Neuronal stem cell (in vitro differentiated cells): Measurements from ENCODE around the gene SLC31A1.

Experiments
- DNase-seq: peaks from one replicate; pipeline ENCODE4 v3.0.0-alpha.2; 2013; ENCODE audit warnings: low spot score
- H2AFZ ChIP-seq: one replicate; pipeline ENCODE4 v1.6.1; 2013; ENCODE audit warnings: mild to moderate bottlenecking, low read length, inconsistent platforms
- H2AK5ac ChIP-seq: 2 replicates; pipeline ENCODE4 v1.6.1; 2013; ENCODE audit warnings: low read depth, mild to moderate bottlenecking, inconsistent platforms, low read length, moderate library complexity, mixed read lengths
- H2BK120ac ChIP-seq: 2 replicates; pipeline ENCODE4 v1.6.1; 2013; ENCODE audit warnings: low read depth, mild to moderate bottlenecking, inconsistent platforms, low read length, moderate library complexity, mixed read lengths
- H2BK12ac ChIP-seq: one replicate; pipeline ENCODE4 v1.6.1; 2013; ENCODE audit warnings: low read length, inconsistent platforms
- H2BK15ac ChIP-seq: 2 replicates; pipeline ENCODE4 v1.6.1; 2013; ENCODE audit warnings: mild to moderate bottlenecking, low read length, inconsistent platforms, mixed read lengths
- H2BK5ac ChIP-seq: one replicate; pipeline ENCODE4 v1.6.1; 2013; ENCODE audit warnings: inconsistent platforms, mild to moderate bottlenecking, low read length, moderate library complexity
- H3K14ac ChIP-seq: one replicate; pipeline ENCODE4 v1.6.1; 2013; ENCODE audit warnings: low read length, inconsistent platforms
- H3K18ac ChIP-seq: 2 replicates; pipeline ENCODE4 v1.6.1; 2013; ENCODE audit warnings: low read length, inconsistent platforms
- H3K23ac ChIP-seq: 2 replicates; pipeline ENCODE4 v1.6.1; 2013; ENCODE audit warnings: low read depth, mild to moderate bottlenecking, mixed read lengths, low read length, inconsistent platforms; ENCODE audit not compliant: poor library complexity
- H3K27ac ChIP-seq: replicated peaks from 3 replicates; pipeline ENCODE4 v1.5.1; 2013; ENCODE audit warnings: low read length, inconsistent platforms
- H3K27me3 ChIP-seq, 3 experiments: 2 replicates each; pipeline ENCODE4 v1.6.1; 2013; ENCODE audit warnings: low read length in 3 of 3, mild to moderate bottlenecking in 2 of 3, inconsistent platforms in 1 of 3, low read depth in 1 of 3, mixed read lengths in 1 of 3, moderate library complexity in 1 of 3; ENCODE audit not compliant: control insufficient read depth in 3 of 3, insufficient read depth in 3 of 3
- H3K36me3 ChIP-seq, 2 donors: replicated peaks in 1 of 2; 2 replicates each; pipeline ENCODE4 v1.6.1; 2013; ENCODE audit warnings: low read length in 2 of 2; ENCODE audit not compliant: control insufficient read depth in 2 of 2, insufficient read depth in 2 of 2
- H3K4ac ChIP-seq: 2 replicates; pipeline ENCODE4 v1.6.1; 2013; ENCODE audit warnings: inconsistent platforms, mild to moderate bottlenecking, low read length, moderate library complexity
- H3K4me1 ChIP-seq, 2 donors: 1 replicate in 1 of 2; 2 replicates in 1 of 2; pipeline ENCODE4 v1.6.1; 2013; ENCODE audit warnings: low read length in 2 of 2, low read depth in 1 of 2; ENCODE audit not compliant: control insufficient read depth in 2 of 2, insufficient read depth in 1 of 2
- H3K4me2 ChIP-seq: one replicate; pipeline ENCODE4 v1.6.1; 2013; ENCODE audit warnings: mild to moderate bottlenecking, low read length, inconsistent platforms; ENCODE audit not compliant: insufficient read depth, poor library complexity, severe bottlenecking
- H3K4me3 ChIP-seq, 2 donors: 2 replicates each; pipeline ENCODE4 v1.5.1; 2013; ENCODE audit warnings: low read length in 2 of 2, mild to moderate bottlenecking in 2 of 2, inconsistent platforms in 1 of 2, moderate library complexity in 1 of 2
- H3K79me1 ChIP-seq: one replicate; pipeline ENCODE4 v1.6.1; 2013; ENCODE audit warnings: low read depth, mild to moderate bottlenecking, inconsistent platforms, low read length, moderate library complexity
- H3K9ac ChIP-seq: one replicate; pipeline ENCODE4 v1.6.1; 2013; ENCODE audit warnings: mild to moderate bottlenecking, low read depth, low read length, inconsistent platforms; ENCODE audit not compliant: poor library complexity
- H3K9me3 ChIP-seq, 2 donors: replicated peaks in 1 of 2; 2 replicates each; pipeline versions ENCODE3 to v1.6.1; 2013; ENCODE audit warnings: low read length in 2 of 2, mild to moderate bottlenecking in 2 of 2, inconsistent platforms in 1 of 2, low read depth in 1 of 2, mixed read lengths in 1 of 2, moderate library complexity in 1 of 2; ENCODE audit not compliant: control insufficient read depth in 2 of 2, insufficient read depth in 1 of 2
- H4K8ac ChIP-seq: one replicate; pipeline ENCODE4 v1.6.1; 2013; ENCODE audit warnings: low read depth, mild to moderate bottlenecking, inconsistent platforms, low read length, moderate library complexity
- H4K91ac ChIP-seq: one replicate; pipeline ENCODE4 v1.6.1; 2013; ENCODE audit warnings: low read length, low read depth, mild to moderate bottlenecking, inconsistent platforms; ENCODE audit not compliant: poor library complexity
- WGBS, 2 donors: extraction: QIAGEN DNeasy Blood & Tissue Kit; methylation state at CpG; one replicate each; pipeline ENCODE4 v1.1.7; 2013; ENCODE audit warnings: missing lambda C conversion rate in 2 of 2, mixed read lengths in 1 of 2; ENCODE audit not compliant: insufficient read length in 2 of 2, insufficient replicate concordance in 1 of 2; ENCODE audit errors: extremely low coverage in 2 of 2; 5-methylcytosine and 5-hydroxymethylcytosine counted together

Gene SLC31A1

DNA sequence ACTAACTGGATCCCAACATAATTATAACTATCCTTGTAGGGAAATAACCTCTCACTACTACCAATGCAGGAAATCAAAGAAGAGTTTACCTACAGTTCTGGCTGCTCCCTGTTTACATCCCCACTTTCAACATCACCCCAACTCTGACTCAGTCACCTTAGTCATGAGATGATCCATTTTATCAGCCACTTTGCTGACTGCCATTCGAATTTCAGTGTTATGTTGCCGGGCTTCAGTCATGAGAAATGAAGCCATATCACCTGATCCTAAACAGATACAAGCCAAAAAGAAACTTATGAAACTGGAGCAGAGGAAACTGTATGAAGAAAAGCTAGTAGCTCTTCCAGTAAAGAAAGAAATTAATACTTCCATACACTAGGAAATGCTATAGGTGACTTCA, 36.8 kb upstream of the SLC31A1 start:
- Histone ChIP-seq H3K18ac (no peak overlapping the region), H3K27me3 (no peaks in the 10 kb centered on the region), H3K36me3 (peaks cover 25 to 97% of the 10 kb centered on the region in 2 donors), H3K23ac (no peak overlapping the region), H2BK15ac (no peak overlapping the region), H3K9ac (no peak overlapping the region), H4K8ac (no peak overlapping the region), H2BK5ac (no peak overlapping the region), H3K9me3 (no peaks in the 10 kb centered on the region), H2AK5ac (no peak overlapping the region), H3K4me2 (no peak overlapping the region), H3K4ac (no peak overlapping the region), H3K4me3 (no peak overlapping the region), H3K79me1 (no peaks in the 10 kb centered on the region), H3K4me1 (no peaks in the 10 kb centered on the region), H3K27ac (no peak overlapping the region), H4K91ac (no peak overlapping the region), H2BK120ac (no peak overlapping the region), H2BK12ac (no peak overlapping the region), H2AFZ (no peak overlapping the region), H3K14ac (no peak overlapping the region)
- no peak for DNase-seq
- no CpG with 5 or more reads among the region's 2 CpGs for WGBS, 2 donors

GRCh38 chr9:113185271-113185670, 36.1 kb upstream of the SLC31A1 start:
- Histone ChIP-seq H2BK120ac (no peak overlapping the region), H3K27ac (no peak overlapping the region), H3K14ac (no peak overlapping the region), H2AK5ac (no peak overlapping the region), H3K4me3 (no peak overlapping the region), H3K4me1 (no peaks in the 10 kb centered on the region), H3K79me1 (no peaks in the 10 kb centered on the region), H3K9ac (no peak overlapping the region), H3K9me3 (no peaks in the 10 kb centered on the region), H3K36me3 (peaks cover 23 to 96% of the 10 kb centered on the region in 2 donors), H3K27me3 (no peaks in the 10 kb centered on the region), H2BK15ac (no peak overlapping the region), H4K8ac (no peak overlapping the region), H2BK12ac (no peak overlapping the region), H2AFZ (no peak overlapping the region), H3K4ac (no peak overlapping the region), H3K23ac (no peak overlapping the region), H2BK5ac (no peak overlapping the region), H4K91ac (no peak overlapping the region), H3K4me2 (no peak overlapping the region), H3K18ac (no peak overlapping the region)
- no peak for DNase-seq
- WGBS, 2 donors = no CpG with 5 or more reads among the region's 4 CpGs

GRCh38 chr9:113186137-113186755, 35.1 kb upstream of the SLC31A1 start:
- H3K9me3 ChIP-seq = no peaks in the 10 kb centered on the region
- no peak overlapping the region for H3K18ac ChIP-seq
- H3K4me3 ChIP-seq = no peak overlapping the region
- no peak overlapping the region for H3K23ac ChIP-seq
- no peak overlapping the region for H4K8ac ChIP-seq
- no peak overlapping the region for H2AK5ac ChIP-seq
- H3K27ac ChIP-seq = no peak overlapping the region
- no peak overlapping the region for H2AFZ ChIP-seq
- no peaks in the 10 kb centered on the region for H3K4me1 ChIP-seq
- H4K91ac ChIP-seq = no peak overlapping the region
- H2BK5ac ChIP-seq = no peak overlapping the region
- H3K4ac ChIP-seq = no peak overlapping the region
- no peak overlapping the region for H3K9ac ChIP-seq
- H3K4me2 ChIP-seq = no peak overlapping the region
- H3K27me3 ChIP-seq = no peaks in the 10 kb centered on the region
- H3K14ac ChIP-seq = no peak overlapping the region
- no peak overlapping the region for H2BK15ac ChIP-seq
- H2BK120ac ChIP-seq = no peak overlapping the region
- no peaks in the 10 kb centered on the region for H3K79me1 ChIP-seq
- no CpG with 5 or more reads among the region's 7 CpGs for WGBS, 2 donors
- no peak for DNase-seq
- peaks cover 23 to 96% of the 10 kb centered on the region in 2 donors for H3K36me3 ChIP-seq
- no peak overlapping the region for H2BK12ac ChIP-seq

- Histone ChIP-seq H3K4me3 (no peak overlapping the region), H3K36me3 (peaks cover 20 to 94% of the 10 kb centered on the region in 2 donors), H3K23ac (no peak overlapping the region), H3K9me3 (no peaks in the 10 kb centered on the region), H3K18ac (no peak overlapping the region), H3K4ac (no peak overlapping the region), H4K8ac (no peak overlapping the region), H2BK15ac (no peak overlapping the region), H3K27ac (no peak overlapping the region), H3K4me1 (no peaks in the 10 kb centered on the region), H3K79me1 (no peaks in the 10 kb centered on the region), H3K9ac (no peak overlapping the region), H2BK5ac (no peak overlapping the region), H4K91ac (no peak overlapping the region), H2BK120ac (no peak overlapping the region), H3K4me2 (no peak overlapping the region), H3K14ac (no peak overlapping the region), H3K27me3 (no peaks in the 10 kb centered on the region), H2AK5ac (no peak overlapping the region), H2AFZ (no peak overlapping the region), H2BK12ac (no peak overlapping the region)
- no CpG with 5 or more reads among the region's 9 CpGs for WGBS, 2 donors
- DNase-seq = no peak
Observed at GRCh38 chr9:113187929-113188595, 33.3 kb upstream of the SLC31A1 start.
